ENCODE measurements around the gene SHISA9.

SHISA9 gene

DNA sequence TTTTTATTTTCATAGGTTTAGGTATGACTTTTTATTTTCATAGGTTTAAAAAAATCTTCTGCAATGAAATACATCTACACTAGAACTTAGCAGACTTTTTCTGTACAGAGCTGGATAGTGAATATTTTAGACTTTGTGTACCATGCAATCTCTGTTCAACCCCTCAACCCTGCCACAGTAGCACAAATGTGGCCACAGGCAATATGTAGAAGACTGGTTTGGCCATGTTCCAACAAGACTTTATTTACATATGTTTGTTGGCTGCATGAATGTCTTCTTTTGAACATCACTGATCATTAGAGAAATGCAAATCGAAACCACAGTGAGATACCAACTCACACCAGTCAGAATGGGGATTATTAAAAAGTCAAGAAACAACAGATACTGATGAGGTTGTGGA, 229.2 kb downstream of the SHISA9 start:
- Histone ChIP-seq H3K27me3 (ENCODE audit: control insufficient read depth, insufficient read depth, low read length) (no peaks in the 10 kb centered on the region), H3K36me3 (ENCODE audit: insufficient read depth, low read length) (no peaks in the 10 kb centered on the region), H3K4me1 (ENCODE audit: control insufficient read depth, insufficient read depth, low read length) (peaks cover 6% of the 10 kb centered on the region), H3K9ac (ENCODE audit: low read depth, low read length) (no peak overlapping the region), H3K4me2 (ENCODE audit: low read length) (no peak overlapping the region), H3K4me3 (ENCODE audit: low read length) (no peak overlapping the region), H3K9me3 (replicated peaks; ENCODE audit: low read length) (no peaks in the 10 kb centered on the region)

GRCh38 chr16:13134836-13135235, 233.4 kb downstream of the SHISA9 start:
- Histone ChIP-seq H3K4me2 (ENCODE audit: low read length) (no peak overlapping the region), H3K4me3 (ENCODE audit: low read length) (no peak overlapping the region), H3K27me3 (ENCODE audit: control insufficient read depth, insufficient read depth, low read length) (no peaks in the 10 kb centered on the region), H3K9ac (ENCODE audit: low read depth, low read length) (no peak overlapping the region), H3K36me3 (ENCODE audit: insufficient read depth, low read length) (no peaks in the 10 kb centered on the region), H3K9me3 (replicated peaks; ENCODE audit: low read length) (no peaks in the 10 kb centered on the region), H3K4me1 (ENCODE audit: control insufficient read depth, insufficient read depth, low read length) (peaks cover 17% of the 10 kb centered on the region)

DNA sequence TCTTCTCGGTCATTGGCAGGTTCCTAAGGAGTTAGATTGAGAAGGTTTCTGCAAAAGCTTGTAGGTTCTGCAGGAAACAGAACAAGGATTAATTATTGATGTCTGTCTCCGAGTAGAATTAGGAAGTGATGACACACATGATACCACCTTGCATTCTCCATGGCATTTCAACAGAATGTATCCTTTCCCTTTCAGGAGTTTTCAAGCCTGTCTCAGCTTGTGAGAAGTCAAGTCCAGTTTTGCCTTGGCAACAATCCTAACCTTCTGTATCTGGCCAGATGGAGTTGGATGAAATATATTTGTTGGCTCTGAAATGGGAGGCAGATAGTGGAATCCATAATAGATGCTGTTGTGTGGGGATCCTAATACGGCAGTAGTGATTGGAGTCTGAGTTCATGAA, 235.5 kb downstream of the SHISA9 start:
- Histone ChIP-seq H3K4me3 (ENCODE audit: low read length) (no peak overlapping the region), H3K4me2 (ENCODE audit: low read length) (no peak overlapping the region), H3K9ac (ENCODE audit: low read depth, low read length) (no peak overlapping the region), H3K27me3 (ENCODE audit: control insufficient read depth, insufficient read depth, low read length) (no peaks in the 10 kb centered on the region), H3K36me3 (ENCODE audit: insufficient read depth, low read length) (no peaks in the 10 kb centered on the region), H3K4me1 (ENCODE audit: control insufficient read depth, insufficient read depth, low read length) (peaks cover 12% of the 10 kb centered on the region), H3K9me3 (replicated peaks; ENCODE audit: low read length) (no peaks in the 10 kb centered on the region)

DNA sequence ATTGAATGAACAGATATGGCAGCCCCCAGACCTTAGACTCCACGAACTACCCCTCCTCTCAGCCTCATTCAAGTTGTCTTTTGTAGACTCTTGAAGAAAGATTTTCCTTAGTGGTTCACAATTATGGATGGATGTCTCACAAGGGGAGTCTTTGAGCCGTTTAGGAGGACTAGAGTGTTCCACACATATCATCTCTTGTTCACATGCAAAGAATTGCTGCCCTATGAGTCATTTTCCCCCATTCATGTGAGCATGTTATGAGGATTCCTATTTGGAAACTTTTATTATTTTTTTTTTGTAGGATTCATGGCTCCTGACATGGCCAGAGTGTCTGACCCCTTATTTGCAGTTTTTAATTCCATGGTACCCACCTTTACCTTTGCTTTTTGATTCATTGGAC, 237.1 kb downstream of the SHISA9 start:
- Histone ChIP-seq H3K27me3 (ENCODE audit: control insufficient read depth, insufficient read depth, low read length) (no peaks in the 10 kb centered on the region), H3K4me2 (ENCODE audit: low read length) (no peak overlapping the region), H3K9me3 (replicated peaks; ENCODE audit: low read length) (no peaks in the 10 kb centered on the region), H3K4me1 (ENCODE audit: control insufficient read depth, insufficient read depth, low read length) (peaks cover 11% of the 10 kb centered on the region), H3K36me3 (ENCODE audit: insufficient read depth, low read length) (no peaks in the 10 kb centered on the region), H3K4me3 (ENCODE audit: low read length) (no peak overlapping the region), H3K9ac (ENCODE audit: low read depth, low read length) (peak overlapping the region; percentile 18)

GRCh38 chr16:13139661-13140241, 238.4 kb downstream of the SHISA9 start:
- Histone ChIP-seq H3K4me1 (ENCODE audit: control insufficient read depth, insufficient read depth, low read length) (peaks cover 11% of the 10 kb centered on the region), H3K27me3 (ENCODE audit: control insufficient read depth, insufficient read depth, low read length) (no peaks in the 10 kb centered on the region), H3K9me3 (replicated peaks; ENCODE audit: low read length) (no peaks in the 10 kb centered on the region), H3K36me3 (ENCODE audit: insufficient read depth, low read length) (no peaks in the 10 kb centered on the region), H3K4me3 (ENCODE audit: low read length) (no peak overlapping the region), H3K4me2 (ENCODE audit: low read length) (no peak overlapping the region), H3K9ac (ENCODE audit: low read depth, low read length) (no peak overlapping the region)

- Histone ChIP-seq H3K36me3 (ENCODE audit: insufficient read depth, low read length) (no peaks in the 10 kb centered on the region), H3K4me1 (ENCODE audit: control insufficient read depth, insufficient read depth, low read length) (peaks cover 5% of the 10 kb centered on the region), H3K27me3 (ENCODE audit: control insufficient read depth, insufficient read depth, low read length) (no peaks in the 10 kb centered on the region), H3K9me3 (replicated peaks; ENCODE audit: low read length) (no peaks in the 10 kb centered on the region), H3K4me3 (ENCODE audit: low read length) (no peak overlapping the region), H3K4me2 (ENCODE audit: low read length) (no peak overlapping the region), H3K9ac (ENCODE audit: low read depth, low read length) (no peak overlapping the region)
These were observed 242.2 kb downstream of the SHISA9 start for GRCh38 chr16:13143551-13143950.

DNA sequence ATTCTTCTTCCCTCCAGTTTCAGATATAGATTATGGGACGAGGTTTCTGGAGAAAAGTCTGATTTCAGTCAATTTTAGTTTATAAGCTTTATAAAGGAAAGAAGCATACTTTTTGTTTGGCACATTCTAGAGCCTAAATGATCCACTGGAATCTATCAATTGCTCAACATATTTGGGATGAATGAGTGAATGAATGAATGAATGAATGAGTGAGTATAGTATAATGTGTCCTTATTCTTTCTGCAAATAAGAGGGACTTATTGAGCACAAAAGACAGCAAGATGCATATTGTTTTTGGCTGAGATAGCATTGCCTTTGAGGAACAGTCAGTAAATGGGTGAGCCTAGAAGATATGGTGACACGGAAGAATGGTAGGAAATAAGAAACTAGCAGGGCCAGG, 245.4 kb downstream of the SHISA9 start:
- Histone ChIP-seq H3K4me2 (ENCODE audit: low read length) (no peak overlapping the region), H3K9ac (ENCODE audit: low read depth, low read length) (no peak overlapping the region), H3K4me1 (ENCODE audit: control insufficient read depth, insufficient read depth, low read length) (no peaks in the 10 kb centered on the region), H3K4me3 (ENCODE audit: low read length) (no peak overlapping the region), H3K9me3 (replicated peaks; ENCODE audit: low read length) (no peaks in the 10 kb centered on the region), H3K36me3 (ENCODE audit: insufficient read depth, low read length) (no peaks in the 10 kb centered on the region), H3K27me3 (ENCODE audit: control insufficient read depth, insufficient read depth, low read length) (no peaks in the 10 kb centered on the region)

DNA sequence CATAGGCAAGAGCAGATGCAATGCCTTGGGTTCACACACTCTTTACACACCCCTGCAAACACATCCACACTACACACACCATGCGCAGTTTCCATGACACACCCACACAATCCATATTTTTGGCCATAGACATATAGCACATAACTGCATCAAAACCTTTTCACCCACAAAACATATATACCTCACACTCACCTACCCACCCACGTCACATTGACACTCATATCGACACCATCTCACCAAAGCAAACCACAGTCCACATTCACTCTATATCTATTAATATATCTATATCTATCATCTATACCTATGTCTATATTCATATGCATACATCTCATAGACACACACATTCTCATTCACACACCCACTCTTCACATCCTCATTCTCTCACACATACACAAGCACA, 246.9 kb downstream of the SHISA9 start:
- H3K4me1 ChIP-seq (ENCODE audit: control insufficient read depth, insufficient read depth, low read length): no peaks in the 10 kb centered on the region
- H3K36me3 ChIP-seq (ENCODE audit: insufficient read depth, low read length): no peaks in the 10 kb centered on the region
- H3K4me2 ChIP-seq (ENCODE audit: low read length): no peak overlapping the region
- no peak overlapping the region for H3K9ac ChIP-seq (ENCODE audit: low read depth, low read length)
- no peaks in the 10 kb centered on the region for H3K27me3 ChIP-seq (ENCODE audit: control insufficient read depth, insufficient read depth, low read length)
- H3K9me3 ChIP-seq (replicated peaks; ENCODE audit: low read length): no peaks in the 10 kb centered on the region
- no peak overlapping the region for H3K4me3 ChIP-seq (ENCODE audit: low read length)

- H3K27me3 ChIP-seq (ENCODE audit: control insufficient read depth, insufficient read depth, low read length): no peaks in the 10 kb centered on the region
- H3K4me3 ChIP-seq (ENCODE audit: low read length): no peak overlapping the region
- H3K4me2 ChIP-seq (ENCODE audit: low read length): no peak overlapping the region
- no peak overlapping the region for H3K9ac ChIP-seq (ENCODE audit: low read depth, low read length)
- no peaks in the 10 kb centered on the region for H3K4me1 ChIP-seq (ENCODE audit: control insufficient read depth, insufficient read depth, low read length)
- no peaks in the 10 kb centered on the region for H3K9me3 ChIP-seq (replicated peaks; ENCODE audit: low read length)
- H3K36me3 ChIP-seq (ENCODE audit: insufficient read depth, low read length): no peaks in the 10 kb centered on the region
These were observed 247.4 kb downstream of the SHISA9 start for GRCh38 chr16:13148836-13149235.

- Histone ChIP-seq H3K9ac (ENCODE audit: low read depth, low read length) (no peak overlapping the region), H3K36me3 (ENCODE audit: insufficient read depth, low read length) (no peaks in the 10 kb centered on the region), H3K27me3 (ENCODE audit: control insufficient read depth, insufficient read depth, low read length) (no peaks in the 10 kb centered on the region), H3K4me2 (ENCODE audit: low read length) (no peak overlapping the region), H3K9me3 (replicated peaks; ENCODE audit: low read length) (no peaks in the 10 kb centered on the region), H3K4me1 (ENCODE audit: control insufficient read depth, insufficient read depth, low read length) (no peaks in the 10 kb centered on the region), H3K4me3 (ENCODE audit: low read length) (no peak overlapping the region)
These were observed 248.9 kb downstream of the SHISA9 start for GRCh38 chr16:13150181-13150885.

DNA sequence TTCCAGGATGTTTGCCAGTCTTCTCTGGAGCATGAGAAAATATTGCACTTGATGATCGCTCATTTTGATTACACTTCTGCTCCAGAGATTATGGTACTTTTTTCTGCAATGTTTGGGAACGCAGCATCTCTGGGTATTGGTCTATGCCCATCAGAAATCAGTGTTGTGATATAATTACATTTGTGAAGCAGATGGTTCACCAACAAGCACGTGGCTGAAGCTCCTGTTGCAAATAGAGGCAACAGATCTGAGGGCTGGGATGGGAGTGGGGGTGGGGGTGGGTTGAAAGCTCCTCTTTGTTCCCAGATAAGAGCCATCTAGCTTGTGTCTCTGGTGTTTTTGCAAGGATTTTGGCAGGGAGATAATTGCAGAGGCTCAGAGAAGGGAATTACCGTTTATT, 252.3 kb downstream of the SHISA9 start:
- H3K4me3 ChIP-seq (ENCODE audit: low read length): no peak overlapping the region
- H3K4me1 ChIP-seq (ENCODE audit: control insufficient read depth, insufficient read depth, low read length): no peaks in the 10 kb centered on the region
- H3K9me3 ChIP-seq (replicated peaks; ENCODE audit: low read length): no peaks in the 10 kb centered on the region
- H3K27me3 ChIP-seq (ENCODE audit: control insufficient read depth, insufficient read depth, low read length): no peaks in the 10 kb centered on the region
- no peak overlapping the region for H3K9ac ChIP-seq (ENCODE audit: low read depth, low read length)
- no peaks in the 10 kb centered on the region for H3K36me3 ChIP-seq (ENCODE audit: insufficient read depth, low read length)
- no peak overlapping the region for H3K4me2 ChIP-seq (ENCODE audit: low read length)

DNA sequence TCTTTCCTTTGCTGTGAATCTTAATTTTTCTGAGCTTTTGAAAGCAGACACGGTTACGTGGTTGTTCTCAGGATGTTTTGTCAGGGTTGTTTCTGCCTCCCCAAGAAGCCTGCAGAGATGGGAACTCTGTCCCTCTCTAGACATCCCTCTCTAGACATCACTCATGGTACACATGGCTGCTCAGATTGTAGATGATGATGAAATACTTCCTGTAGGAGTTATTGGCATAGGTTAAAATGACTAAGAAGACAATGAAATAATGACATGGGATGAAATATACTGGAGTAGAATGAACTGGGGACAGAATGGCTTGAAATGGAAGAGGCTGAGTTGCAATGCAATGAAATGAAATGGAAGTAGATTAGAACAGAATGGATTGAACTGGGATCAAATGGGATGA, 253.4 kb downstream of the SHISA9 start:
- H3K36me3 ChIP-seq (ENCODE audit: insufficient read depth, low read length): no peaks in the 10 kb centered on the region
- no peaks in the 10 kb centered on the region for H3K27me3 ChIP-seq (ENCODE audit: control insufficient read depth, insufficient read depth, low read length)
- H3K4me1 ChIP-seq (ENCODE audit: control insufficient read depth, insufficient read depth, low read length): no peaks in the 10 kb centered on the region
- no peaks in the 10 kb centered on the region for H3K9me3 ChIP-seq (replicated peaks; ENCODE audit: low read length)
- H3K4me2 ChIP-seq (ENCODE audit: low read length): no peak overlapping the region
- H3K4me3 ChIP-seq (ENCODE audit: low read length): no peak overlapping the region
- H3K9ac ChIP-seq (ENCODE audit: low read depth, low read length): no peak overlapping the region

Data from skeletal muscle satellite cell (primary cell).